CD8-positive, alpha-beta memory T cell (primary cell): ENCODE results near the gene TFCP2. TPM values are rescaled to one million over a fixed set of nuclear protein-coding genes. Genes with fewer than 3 reads are reported as not detected.
"Not testable (repeated sequence)": the region's sequence is repeated elsewhere in the genome, so short reads cannot be mapped to it uniquely, and the experiment has no call there.

Experiments
- CTCF ChIA-PET: fragments of 350-600 bp; sonication (Branson Sonifier 250); formaldehyde crosslinking; loops from one replicate; lab custom pipeline; 2021; ENCODE audit warnings: antibody characterized with exemption; lab: Charles Lee
- POLR2A ChIA-PET: fragments of 350-600 bp; sonication (Branson Sonifier 250); formaldehyde crosslinking; loops from one replicate; lab custom pipeline; 2021; ENCODE audit warnings: antibody characterized with exemption; lab: Charles Lee
- DNase-seq, 5 donors: peaks; one replicate each; pipeline versions ENCODE4 v3.0.0 to v3.0.0-alpha.2; 2020 to 2022; ENCODE audit warnings: mixed read lengths in 1 of 5
- H3K27ac ChIP-seq: one replicate; pipeline ENCODE4 v1.7.0; 2013; ENCODE audit warnings: low read depth, mild to moderate bottlenecking, low read length, moderate library complexity
- H3K27me3 ChIP-seq: 2 replicates; pipeline ENCODE4 v1.7.0; 2013; ENCODE audit warnings: low read length, mild to moderate bottlenecking; ENCODE audit not compliant: insufficient read depth, poor library complexity, severe bottlenecking
- H3K36me3 ChIP-seq: 2 replicates; pipeline ENCODE4 v1.7.0; 2013; ENCODE audit warnings: mild to moderate bottlenecking, low read length, moderate library complexity; ENCODE audit not compliant: insufficient read depth
- H3K4me1 ChIP-seq: 2 replicates; pipeline ENCODE4 v1.7.0; 2013; ENCODE audit warnings: mild to moderate bottlenecking, low read length, moderate library complexity; ENCODE audit not compliant: insufficient read depth
- H3K4me3 ChIP-seq: 2 replicates; pipeline ENCODE4 v1.7.0; 2013; ENCODE audit warnings: mild to moderate bottlenecking, low read length
- H3K9me3 ChIP-seq: 2 replicates; pipeline ENCODE4 v1.7.0; 2013; ENCODE audit warnings: mild to moderate bottlenecking, low read length
- H3K27ac Mint-ChIP-seq, 8 donors: one replicate each; pipeline ENCODE4 v1.8.0; 2020 to 2021; ENCODE audit warnings: mixed read lengths in 8 of 8, mild to moderate bottlenecking in 6 of 8, inconsistent platforms in 3 of 8, moderate library complexity in 3 of 8
- H3K27me3 Mint-ChIP-seq, 2 donors: one replicate each; pipeline ENCODE4 v1.8.0; 2020 to 2021; ENCODE audit warnings: mixed read lengths in 2 of 2, mild to moderate bottlenecking in 1 of 2, moderate library complexity in 1 of 2
- H3K36me3 Mint-ChIP-seq, 3 donors: one replicate each; pipeline ENCODE4 v1.8.0; 2020 to 2021; ENCODE audit warnings: mixed read lengths in 3 of 3, inconsistent platforms in 1 of 3, mild to moderate bottlenecking in 1 of 3
- H3K4me1 Mint-ChIP-seq, 3 donors: one replicate each; pipeline ENCODE4 v1.8.0; 2020 to 2021; ENCODE audit warnings: mixed read lengths in 3 of 3, inconsistent platforms in 1 of 3, mild to moderate bottlenecking in 1 of 3
- H3K4me3 Mint-ChIP-seq, 7 donors: one replicate each; pipeline ENCODE4 v1.8.0; 2020 to 2021; ENCODE audit warnings: mixed read lengths in 7 of 7, mild to moderate bottlenecking in 6 of 7, moderate library complexity in 4 of 7, inconsistent platforms in 2 of 7
- H3K9me3 Mint-ChIP-seq, 5 donors: one replicate each; pipeline ENCODE4 v1.8.0; 2020 to 2022; ENCODE audit warnings: mixed read lengths in 5 of 5, mild to moderate bottlenecking in 3 of 5, moderate library complexity in 2 of 5, inconsistent platforms in 1 of 5
- polyA plus RNA-seq: library from polyadenylated mRNA; unstranded; fragments of 300-500 nt; fragmentation: Illumina TruSeq; gene quantifications from one replicate; pipeline ENCODE4 v1.2.3, GENCODE V29; 2021
- total RNA-seq, 2 experiments: library from RNA; stranded (reverse); gene quantifications; one replicate each; pipeline ENCODE4 v1.2.3, GENCODE V29; 2021

The TFCP2 gene
- total and polyA plus RNA-seq, 3 experiments from 2014 or later: 13.9 to 41.9 (median 41.0) TPM

DNA sequence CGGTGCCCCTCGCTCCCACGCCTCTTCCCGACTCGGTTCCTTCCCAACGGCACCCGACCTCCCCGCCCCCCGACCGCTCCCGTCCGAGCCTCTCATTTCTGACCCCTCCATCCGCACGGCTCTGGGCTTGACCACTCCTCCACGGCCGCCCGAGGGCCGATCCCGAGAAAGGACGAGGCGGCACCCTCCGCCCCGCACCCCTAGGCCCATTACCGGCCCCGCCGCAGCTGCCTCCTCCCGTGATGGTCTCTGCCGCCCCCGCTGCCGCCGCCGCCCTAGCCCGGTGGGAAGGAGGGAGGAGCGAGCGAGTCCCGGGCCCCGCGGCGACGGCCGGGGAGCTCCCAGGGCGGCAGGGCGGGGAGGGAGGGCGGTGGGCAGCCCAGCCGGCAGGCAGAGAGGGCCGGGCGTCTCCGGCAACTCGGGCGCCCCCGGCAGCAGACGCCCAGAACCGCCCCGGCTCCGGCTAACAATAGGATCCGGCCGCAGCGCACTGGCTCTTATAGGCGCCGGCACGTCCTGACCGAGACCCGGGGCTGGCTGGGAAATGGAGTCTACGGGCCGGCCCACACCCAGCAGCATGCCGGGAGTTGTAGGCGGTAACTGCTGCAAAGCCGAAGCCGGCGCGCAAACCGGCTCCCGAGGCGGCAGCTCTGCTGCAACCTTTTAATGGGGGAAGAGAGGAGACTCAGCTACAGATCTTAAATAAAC, 89.7 kb downstream of the TFCP2 start, which contains the start of gene CSRNP2:
Gene CSRNP2, minus strand, starts transcription at position 471 of the 708 bp plus-strand sequence. CDS start 7,035 bp downstream, outside the sequence.
- Histone ChIP-seq H3K27ac (peak within 1 kb of the TSS; percentile 72), H3K9me3 (no peaks in the 10 kb centered on the region), H3K4me1 (peaks cover 9% of the 10 kb centered on the region), H3K36me3 (no peaks in the 10 kb centered on the region), H3K27me3 (no peaks in the 10 kb centered on the region), H3K4me3 (peak within 1 kb of the TSS; percentile 79)
- H3K4me3 Mint-ChIP-seq: peak within 1 kb of the TSS; percentile 88 to 99 (median 97)
- H3K9me3 Mint-ChIP-seq: no peaks in the 10 kb centered on the region
- peaks cover 4 to 13% (median 6%) of the 10 kb centered on the region in 3 donors for H3K36me3 Mint-ChIP-seq
- peaks cover 0 to 5% of the 10 kb centered on the region in 2 donors for H3K27me3 Mint-ChIP-seq
- POLR2A ChIA-PET: interaction anchor here (0.6 to 1.8 kb wide), 9 partner anchors 9 to 970 kb away, joined by 3 to 12 read pairs (median 4); partner anchors contain the start of genes DAZAP2, LETMD1 and POU6F1
- H3K27ac Mint-ChIP-seq: peak within 1 kb of the TSS; percentile 72 to 99 (median 94)
- peak; percentile 91 to 97 (median 94) for DNase-seq
- CTCF ChIA-PET: interaction anchor here (1.7 kb wide), 1 partner anchor 257 kb away, joined by 6 read pairs; no protein-coding TSS in a partner anchor
- H3K4me1 Mint-ChIP-seq: peaks cover 27 to 50% (median 39%) of the 10 kb centered on the region in 3 donors

DNA sequence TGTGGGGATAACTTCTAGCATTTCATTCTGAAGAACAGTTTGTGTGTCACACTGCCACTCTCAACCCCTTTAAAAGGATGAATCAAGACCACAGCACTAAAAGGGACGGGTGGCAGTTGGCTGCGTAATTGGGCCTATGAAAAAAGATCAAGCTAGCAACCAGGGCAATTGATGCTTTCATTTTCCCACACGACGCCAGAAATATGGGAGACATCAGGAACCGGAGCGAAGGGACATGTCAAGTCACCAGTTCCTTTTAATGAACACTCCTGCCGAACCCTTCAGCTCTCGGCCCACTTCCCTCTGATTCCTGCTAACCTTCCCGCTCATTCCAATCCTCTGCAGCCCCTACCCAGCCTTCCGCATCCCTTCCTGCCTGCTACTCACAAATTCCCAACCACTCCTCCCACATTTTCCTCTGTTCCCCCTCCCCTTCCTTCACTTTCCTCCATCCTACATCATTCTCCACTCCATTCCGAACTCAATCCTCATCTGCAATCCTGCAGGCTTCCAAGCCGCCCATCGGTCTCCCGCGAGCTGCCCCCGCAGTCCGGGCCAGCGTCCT, 90.3 kb downstream of the TFCP2 start:
- ChIA-PET POLR2A (interaction anchor here (0.6 to 1.8 kb wide), 5 partner anchors 20 to 970 kb away, joined by 3 to 12 read pairs (median 8); partner anchors contain the start of genes DAZAP2 and POU6F1), CTCF (interaction anchor here (1.7 kb wide), 1 partner anchor 258 kb away, joined by 6 read pairs; no protein-coding TSS in a partner anchor)
- Histone ChIP-seq H3K27me3 (no peaks in the 10 kb centered on the region), H3K4me1 (peaks cover 9% of the 10 kb centered on the region), H3K27ac (peak overlapping the region; percentile 72), H3K4me3 (peak overlapping the region; percentile 79), H3K36me3 (no peaks in the 10 kb centered on the region), H3K9me3 (no peaks in the 10 kb centered on the region)
- DNase-seq: peak in 3 of 5 donors; percentile 2 to 35 (median 10)
- H3K27me3 Mint-ChIP-seq: peaks cover 0 to 5% of the 10 kb centered on the region in 2 donors
- peak overlapping the region; percentile 72 to 99 (median 94) for H3K27ac Mint-ChIP-seq
- no peaks in the 10 kb centered on the region for H3K9me3 Mint-ChIP-seq
- peak overlapping the region; percentile 88 to 99 (median 97) for H3K4me3 Mint-ChIP-seq
- peaks cover 27 to 53% (median 41%) of the 10 kb centered on the region in 3 donors for H3K4me1 Mint-ChIP-seq
- peaks cover 4 to 13% (median 6%) of the 10 kb centered on the region in 3 donors for H3K36me3 Mint-ChIP-seq

DNA sequence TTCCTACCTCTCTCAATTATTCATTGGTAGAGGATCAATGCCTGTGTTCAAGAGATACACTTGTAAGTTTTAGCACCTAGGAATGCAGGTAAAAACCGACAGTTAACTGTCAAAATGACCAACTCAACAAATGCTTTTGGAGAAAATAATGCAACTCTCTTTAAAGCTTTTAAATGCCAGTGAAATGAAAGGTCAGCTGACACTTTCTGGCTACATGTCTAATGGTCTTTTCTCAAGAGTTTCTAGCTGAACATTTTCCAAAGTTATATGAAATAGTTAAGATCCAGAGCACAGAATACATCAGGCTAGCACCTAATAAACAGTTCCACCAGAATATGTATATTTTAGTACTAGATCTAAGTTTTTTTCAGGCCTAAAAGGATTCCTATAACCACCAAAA, 91.5 kb downstream of the TFCP2 start:
- ChIA-PET CTCF (no interaction called here), POLR2A (interaction anchor here (0.5 kb wide), 1 partner anchor 30 kb away, joined by 3 read pairs; no protein-coding TSS in a partner anchor)
- Mint-ChIP-seq H3K4me3 (peak overlapping the region; percentile 33 to 99 (median 95)), H3K27me3 (peaks cover 0 to 7% of the 10 kb centered on the region in 2 donors), H3K36me3 (peaks cover 4 to 13% (median 6%) of the 10 kb centered on the region in 3 donors), H3K4me1 (peaks cover 32 to 63% (median 47%) of the 10 kb centered on the region in 3 donors), H3K9me3 (peaks cover 0 to 1% (median 0%) of the 10 kb centered on the region in 5 donors), H3K27ac (peak overlapping the region in 4 of 8 donors; percentile 57 to 85 (median 70))
- Histone ChIP-seq H3K27ac (no peak overlapping the region), H3K4me3 (no peak overlapping the region), H3K4me1 (peaks cover 9% of the 10 kb centered on the region), H3K9me3 (no peaks in the 10 kb centered on the region), H3K27me3 (no peaks in the 10 kb centered on the region), H3K36me3 (no peaks in the 10 kb centered on the region)
- no peak for DNase-seq

DNA sequence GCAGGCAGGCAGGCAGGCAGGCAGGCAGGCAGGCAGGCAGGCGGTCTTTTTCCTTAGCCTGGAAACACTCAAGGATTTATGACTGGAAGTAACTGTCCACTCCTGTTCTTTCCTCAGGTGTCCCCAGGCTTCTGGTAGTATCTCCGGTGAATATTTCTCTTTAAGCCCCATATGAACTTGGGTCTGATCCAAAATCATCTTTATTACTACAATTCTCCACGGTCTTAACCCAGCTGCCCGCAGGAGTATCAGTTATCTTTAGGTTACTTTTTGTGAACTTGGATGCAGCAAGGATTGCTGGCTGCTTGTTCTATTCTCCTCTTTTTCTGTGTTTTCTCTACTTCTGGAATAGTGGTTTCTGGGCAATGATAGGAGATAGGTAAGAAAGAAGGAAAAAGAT, 92.8 kb downstream of the TFCP2 start:
- no peaks in the 10 kb centered on the region for H3K36me3 ChIP-seq
- H3K4me1 ChIP-seq: peaks cover 15% of the 10 kb centered on the region
- ChIA-PET POLR2A (interaction anchor here (0.6 kb wide), 1 partner anchor 138 kb away, joined by 3 read pairs; the partner anchor contains the start of gene POU6F1), CTCF (no interaction called here)
- Mint-ChIP-seq H3K36me3 (peaks cover 4 to 17% (median 6%) of the 10 kb centered on the region in 3 donors), H3K9me3 (peaks cover 0 to 1% (median 0%) of the 10 kb centered on the region in 5 donors), H3K27ac (peak overlapping the region in 1 of 8 donors; percentile 80), H3K4me1 (peaks cover 33 to 70% (median 53%) of the 10 kb centered on the region in 3 donors), H3K27me3 (peaks cover 0 to 7% of the 10 kb centered on the region in 2 donors), H3K4me3 (peak overlapping the region in 2 of 7 donors; percentile 8 to 53)
- no peak overlapping the region for H3K4me3 ChIP-seq
- H3K27ac ChIP-seq: no peak overlapping the region
- no peaks in the 10 kb centered on the region for H3K9me3 ChIP-seq
- no peak for DNase-seq
- H3K27me3 ChIP-seq: no peaks in the 10 kb centered on the region

DNA sequence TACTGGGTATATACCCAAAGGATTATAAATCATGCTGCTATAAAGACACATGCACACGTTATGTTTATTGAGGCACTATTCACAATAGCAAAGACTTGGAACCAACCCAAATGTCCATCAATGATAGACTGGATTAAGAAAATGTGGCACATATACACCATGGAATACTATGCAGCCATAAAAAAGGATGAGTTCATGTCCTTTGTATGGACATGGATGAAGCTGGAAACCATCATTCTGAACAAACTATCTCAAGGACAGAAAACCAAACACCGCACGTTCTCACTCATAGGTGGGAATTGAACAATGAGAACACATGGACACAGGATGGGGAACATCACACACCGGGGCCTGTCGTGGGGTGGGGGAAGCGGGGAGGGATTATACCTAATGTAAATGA, 94.1 kb downstream of the TFCP2 start:
- CTCF ChIA-PET: not testable (repeated sequence)

DNA sequence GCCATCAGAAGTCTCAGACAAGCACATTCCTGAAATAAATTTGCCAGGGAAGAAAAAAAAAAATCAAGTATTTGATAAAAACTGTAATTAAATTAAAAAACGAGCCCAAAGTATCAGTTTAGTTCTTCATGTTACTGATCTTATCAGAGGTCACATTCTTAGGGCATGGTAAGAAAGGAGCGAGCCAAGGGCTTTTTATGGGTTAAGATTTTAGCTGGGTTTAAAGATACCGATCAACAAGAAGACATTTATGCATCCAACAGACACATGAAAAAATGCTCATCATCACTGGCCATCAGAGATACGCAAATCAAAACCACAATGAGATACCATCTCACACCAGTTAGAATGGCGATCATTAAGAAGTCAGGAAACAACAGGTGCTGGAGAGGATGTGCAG, 94.6 kb downstream of the TFCP2 start:
- peaks cover 15% of the 10 kb centered on the region for H3K4me1 ChIP-seq
- H3K9me3 ChIP-seq, H3K4me3 ChIP-seq, DNase-seq, H3K36me3 ChIP-seq, H3K27me3 ChIP-seq, H3K27ac ChIP-seq, H3K27me3 Mint-ChIP-seq, CTCF ChIA-PET, POLR2A ChIA-PET, H3K9me3 Mint-ChIP-seq: not testable (repeated sequence)
- Mint-ChIP-seq H3K36me3 (peaks cover 4 to 27% (median 10%) of the 10 kb centered on the region in 3 donors), H3K4me1 (peaks cover 29 to 66% (median 48%) of the 10 kb centered on the region in 3 donors), H3K27ac (peak overlapping the region in 1 of 8 donors; percentile 7), H3K4me3 (peak overlapping the region in 1 of 7 donors; percentile 3)

More for the DNA sequence above, 94.1 kb downstream of the TFCP2 start:
- not testable (repeated sequence) for H3K4me3 ChIP-seq, H3K27me3 ChIP-seq, H3K9me3 Mint-ChIP-seq, H3K36me3 ChIP-seq, H3K9me3 ChIP-seq, DNase-seq, H3K27me3 Mint-ChIP-seq, H3K27ac Mint-ChIP-seq, H3K27ac ChIP-seq
- Mint-ChIP-seq H3K36me3 (peaks cover 4 to 21% (median 9%) of the 10 kb centered on the region in 3 donors), H3K4me3 (peak overlapping the region in 2 of 7 donors; percentile 8 to 48), H3K4me1 (peaks cover 33 to 70% (median 53%) of the 10 kb centered on the region in 3 donors)
- POLR2A ChIA-PET: interaction anchor here (0.7 kb wide), 1 partner anchor 165 kb away, joined by 8 read pairs; no protein-coding TSS in a partner anchor
- H3K4me1 ChIP-seq: peaks cover 15% of the 10 kb centered on the region

DNA sequence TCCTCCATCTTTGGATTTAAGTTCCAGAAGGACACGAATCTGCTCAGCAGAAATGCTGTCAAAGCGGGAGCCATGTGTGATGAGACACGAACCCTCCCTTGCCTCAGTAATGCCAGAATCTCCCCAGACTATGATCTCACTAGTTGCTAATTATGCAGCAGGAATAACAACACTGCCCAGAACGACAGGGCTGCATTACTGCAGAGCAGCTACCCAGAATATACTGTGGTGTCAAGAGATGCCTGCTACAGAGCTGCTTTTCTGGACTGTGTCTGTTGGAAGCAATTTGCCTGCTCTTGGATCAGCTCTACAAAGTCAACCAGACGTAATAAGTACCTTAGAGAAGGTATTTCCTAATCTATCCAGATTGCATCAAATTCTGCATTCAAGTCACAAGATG, 95.0 kb downstream of the TFCP2 start:
- ChIA-PET CTCF (no interaction called here), POLR2A (interaction anchor here (0.6 kb wide), 2 partner anchors 32 to 45 kb away, joined by 3 to 4 read pairs; no protein-coding TSS in a partner anchor)
- peaks cover 29 to 64% (median 48%) of the 10 kb centered on the region in 3 donors for H3K4me1 Mint-ChIP-seq
- Histone ChIP-seq H3K27ac (no peak overlapping the region), H3K9me3 (no peaks in the 10 kb centered on the region), H3K4me1 (peaks cover 15% of the 10 kb centered on the region), H3K36me3 (no peaks in the 10 kb centered on the region), H3K4me3 (no peak overlapping the region), H3K27me3 (no peaks in the 10 kb centered on the region)
- peak overlapping the region in 1 of 7 donors; percentile 3 for H3K4me3 Mint-ChIP-seq
- H3K36me3 Mint-ChIP-seq: peaks cover 4 to 29% (median 10%) of the 10 kb centered on the region in 3 donors
- DNase-seq: no peak
- H3K27ac Mint-ChIP-seq: peak overlapping the region in 1 of 8 donors; percentile 7
- peaks cover 0 to 6% of the 10 kb centered on the region in 2 donors for H3K27me3 Mint-ChIP-seq
- H3K9me3 Mint-ChIP-seq: peaks cover 0 to 1% (median 0%) of the 10 kb centered on the region in 5 donors
